ENCODE measurements around the gene LIN37.

DNA sequence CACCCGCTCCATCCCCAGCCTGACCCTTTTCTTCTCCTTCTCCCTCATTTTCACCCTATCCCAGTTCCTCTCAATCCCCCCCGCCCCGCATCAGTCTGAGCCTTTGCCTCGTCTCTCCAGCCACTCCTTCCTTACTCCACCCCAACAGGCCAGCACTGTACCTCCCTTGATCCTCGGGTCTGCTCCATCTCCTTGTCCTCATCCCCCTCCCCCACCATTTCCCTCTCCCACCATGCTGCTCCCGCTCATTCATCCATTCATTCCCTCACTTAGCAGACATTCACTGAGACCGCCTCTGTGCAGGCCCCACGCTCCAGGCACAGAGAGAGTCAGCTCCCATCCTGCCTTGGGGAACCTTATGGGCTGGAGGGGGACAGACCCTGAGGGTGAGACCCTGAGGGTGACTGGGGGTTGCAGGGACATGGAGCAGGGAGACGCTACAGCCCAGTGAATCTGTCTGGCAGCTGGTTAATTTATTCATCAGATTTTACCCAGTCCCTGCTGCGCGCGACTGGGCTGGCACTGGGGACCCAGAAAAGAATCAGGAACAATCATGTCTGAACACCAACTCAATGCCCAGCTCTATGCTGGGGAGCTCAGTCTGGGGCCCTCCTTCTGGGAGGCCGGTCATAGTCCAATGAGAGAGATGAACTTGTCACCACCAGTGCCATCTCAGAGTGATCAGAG lies 27.9 kb downstream of the LIN37 start:
- TF ChIP-seq, protein P1, sequence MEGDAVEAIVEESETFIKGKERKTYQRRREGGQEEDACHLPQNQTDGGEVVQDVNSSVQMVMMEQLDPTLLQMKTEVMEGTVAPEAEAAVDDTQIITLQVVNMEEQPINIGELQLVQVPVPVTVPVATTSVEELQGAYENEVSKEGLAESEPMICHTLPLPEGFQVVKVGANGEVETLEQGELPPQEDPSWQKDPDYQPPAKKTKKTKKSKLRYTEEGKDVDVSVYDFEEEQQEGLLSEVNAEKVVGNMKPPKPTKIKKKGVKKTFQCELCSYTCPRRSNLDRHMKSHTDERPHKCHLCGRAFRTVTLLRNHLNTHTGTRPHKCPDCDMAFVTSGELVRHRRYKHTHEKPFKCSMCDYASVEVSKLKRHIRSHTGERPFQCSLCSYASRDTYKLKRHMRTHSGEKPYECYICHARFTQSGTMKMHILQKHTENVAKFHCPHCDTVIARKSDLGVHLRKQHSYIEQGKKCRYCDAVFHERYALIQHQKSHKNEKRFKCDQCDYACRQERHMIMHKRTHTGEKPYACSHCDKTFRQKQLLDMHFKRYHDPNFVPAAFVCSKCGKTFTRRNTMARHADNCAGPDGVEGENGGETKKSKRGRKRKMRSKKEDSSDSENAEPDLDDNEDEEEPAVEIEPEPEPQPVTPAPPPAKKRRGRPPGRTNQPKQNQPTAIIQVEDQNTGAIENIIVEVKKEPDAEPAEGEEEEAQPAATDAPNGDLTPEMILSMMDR (IDR thresholded peaks at IDR 0.05) = no peak
- no peak for TF ChIP-seq POLR2A (IDR thresholded peaks at IDR 0.05)
